ENCODE results near the gene RNF213.

DNA sequence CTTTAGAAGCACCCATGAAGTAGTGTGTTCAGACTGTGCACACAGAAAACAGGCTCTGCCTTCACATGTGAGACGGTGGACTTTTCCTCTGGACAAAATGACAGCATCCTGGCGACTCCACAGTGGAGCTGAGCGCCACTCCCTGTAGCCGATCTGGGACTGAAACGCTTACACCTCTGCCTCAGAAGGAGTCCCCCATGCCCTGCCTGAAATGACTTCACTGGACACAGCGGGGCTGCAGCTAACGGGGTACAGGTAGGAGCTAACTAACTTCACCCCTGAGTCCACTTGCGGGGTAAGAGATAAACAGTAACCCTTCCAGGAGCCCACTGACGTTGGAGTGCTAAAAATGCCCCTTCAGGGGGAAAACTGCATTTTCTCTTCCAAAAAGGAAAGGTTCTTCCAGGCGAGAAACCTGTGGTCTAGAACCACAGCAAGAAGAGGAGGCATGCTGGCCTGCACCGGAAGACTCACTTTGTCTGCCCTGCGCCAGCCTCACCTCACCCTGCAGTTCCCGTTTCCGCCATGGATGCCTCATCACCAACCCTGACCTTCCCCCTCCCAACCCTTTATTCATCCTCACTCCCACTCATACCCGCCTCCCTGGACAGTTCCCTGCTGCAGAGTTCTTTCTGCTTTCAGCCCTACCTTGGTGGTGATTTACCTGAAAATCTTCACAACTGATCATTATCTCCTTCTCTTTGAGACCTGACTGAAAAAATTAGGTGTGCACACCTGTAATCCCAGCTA is 134.9 kb downstream of the RNF213 start:
- TF ChIP-seq EZH2 (optimal IDR thresholded peaks at IDR 0.05; ENCODE audit: low read depth, low read length), result no peak
- no peak for TF ChIP-seq CTCF (IDR thresholded peaks at IDR 0.05; ENCODE audit: low read length)
